ACC112 (cell line): ENCODE measurements around the gene ARL17A.
"Not testable (repeated sequence)": the region's sequence is repeated elsewhere in the genome, so short reads cannot be mapped to it uniquely, and the experiment has no call there.

Source experiments
- H2AFZ ChIP-seq: fragments of 200-600 bp; sonication (generic); one replicate; pipeline ENCODE4 v1.6.0; 2017; ENCODE audit warnings: antibody characterized with exemption, low read length; ENCODE audit not compliant: unreplicated experiment
- H3K27ac ChIP-seq: fragments of 200-600 bp; sonication (generic); 2 replicates; pipeline ENCODE4 v1.5.1; 2014; ENCODE audit warnings: low read depth, mild to moderate bottlenecking, antibody characterized with exemption, low read length, moderate library complexity
- H3K27me3 ChIP-seq: fragments of 200-600 bp; sonication (generic); 2 replicates; pipeline ENCODE4 v1.6.1; 2014; ENCODE audit warnings: mild to moderate bottlenecking, antibody characterized with exemption, low read length, moderate library complexity, mixed read lengths; ENCODE audit not compliant: insufficient read depth
- H3K36me3 ChIP-seq: fragments of 200-600 bp; sonication (generic); 2 replicates; pipeline ENCODE4 v1.6.1; 2016; ENCODE audit warnings: mild to moderate bottlenecking, antibody characterized with exemption, low read length, moderate library complexity, mixed read lengths; ENCODE audit not compliant: insufficient read depth
- H3K4me1 ChIP-seq: fragments of 200-600 bp; sonication (generic); one replicate; pipeline ENCODE4 v1.6.1; 2016; ENCODE audit warnings: low read length, mixed read lengths; ENCODE audit not compliant: insufficient read depth, unreplicated experiment, control insufficient read depth
- H3K4me3 ChIP-seq: fragments of 200-600 bp; sonication (generic); 2 replicates; pipeline ENCODE4 v1.5.1; 2014; ENCODE audit warnings: mild to moderate bottlenecking, low read depth, low read length
- H3K79me2 ChIP-seq: fragments of 200-600 bp; sonication (generic); one replicate; pipeline ENCODE4 v1.6.0; 2016; ENCODE audit warnings: low read length; ENCODE audit not compliant: control insufficient read depth, unreplicated experiment, insufficient read depth

ARL17A gene

DNA sequence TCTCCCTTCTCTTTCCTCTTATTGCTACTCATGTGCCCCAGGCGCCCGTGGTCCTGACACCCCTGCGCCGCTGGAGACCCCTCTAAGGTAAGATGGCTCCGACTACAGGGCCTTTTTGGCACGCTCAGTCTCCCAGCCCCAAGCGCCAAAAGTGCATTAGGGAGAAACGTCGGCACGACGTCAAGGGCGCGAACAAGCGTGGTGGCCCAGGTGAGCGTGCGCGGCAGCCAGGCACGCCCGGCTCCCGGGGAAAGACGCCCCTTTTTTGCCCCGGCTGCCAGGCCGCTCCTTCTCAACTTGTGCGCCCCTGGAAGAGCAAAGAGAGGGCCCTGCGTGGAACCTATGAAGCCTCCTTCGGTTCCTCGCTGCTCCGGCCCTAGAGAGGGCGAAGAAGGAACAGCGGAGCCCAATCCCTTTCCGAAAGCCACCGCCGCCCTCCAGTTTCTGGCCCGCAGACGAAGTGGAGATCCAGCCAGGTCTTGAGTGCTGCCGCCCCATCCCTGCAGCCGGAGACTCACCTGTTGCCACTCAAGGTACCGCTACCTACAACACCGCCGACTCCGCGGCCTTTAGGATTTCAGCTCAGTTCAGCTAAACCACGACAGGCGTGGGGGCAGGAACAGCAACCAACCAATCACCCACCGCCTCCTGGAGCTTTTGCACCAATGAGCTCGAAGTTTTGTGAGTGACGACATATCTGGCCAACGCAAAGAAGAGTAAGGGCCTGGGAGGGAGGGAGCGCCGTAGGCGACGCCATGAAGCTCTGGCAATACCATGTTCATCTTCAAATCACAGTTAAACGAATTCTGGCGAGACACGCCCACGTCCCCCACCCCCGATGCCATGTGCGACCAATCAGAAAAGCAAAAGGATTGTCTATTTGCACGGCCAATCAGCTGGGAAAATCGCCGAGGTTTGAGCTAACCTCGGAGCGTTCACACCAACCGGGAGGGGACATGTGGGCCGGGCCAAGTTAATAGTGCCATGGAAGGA, at the start of gene ARL17A:
TSS of gene ARL17A (minus strand) at position 609 of the 993 bp plus-strand sequence. CDS start 3,369 bp downstream, outside the sequence.
- H3K79me2 ChIP-seq, H3K27me3 ChIP-seq, H3K27ac ChIP-seq, H3K4me1 ChIP-seq, H2AFZ ChIP-seq, H3K36me3 ChIP-seq, H3K4me3 ChIP-seq: not testable (repeated sequence)

DNA sequence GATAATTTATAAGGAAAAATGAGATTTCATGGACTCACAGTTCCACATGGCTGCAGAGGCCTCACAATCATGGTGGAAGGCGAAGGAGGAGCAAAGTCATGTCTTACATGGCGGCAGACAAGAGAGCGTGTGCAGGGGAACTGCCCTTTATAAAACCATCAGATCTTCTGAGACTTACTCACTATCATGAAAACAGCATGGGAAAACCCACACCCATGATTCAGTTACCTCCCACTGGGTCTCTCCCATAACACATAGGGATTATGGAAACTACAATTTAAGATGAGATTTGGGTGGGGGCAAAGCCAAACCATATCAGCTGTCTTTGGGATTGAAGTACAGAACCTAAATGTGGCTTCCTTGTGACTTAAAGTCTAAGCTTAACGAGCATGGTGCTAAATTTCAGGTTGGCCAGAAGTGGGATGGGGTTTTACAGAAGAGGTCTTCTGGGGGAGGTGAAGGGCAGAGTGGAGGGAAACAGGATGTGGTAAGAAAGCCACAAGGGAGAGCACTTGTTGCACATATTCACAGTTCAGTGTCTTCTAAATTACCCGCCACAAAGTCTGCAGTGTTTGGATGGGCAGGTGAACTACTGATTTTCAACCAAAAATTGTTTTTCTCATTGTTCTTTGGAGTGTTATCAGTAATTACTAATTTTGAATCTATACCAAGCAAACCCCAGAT, 49.4 kb upstream of the ARL17A start:
- H3K27me3 ChIP-seq, H3K4me3 ChIP-seq, H3K4me1 ChIP-seq, H3K27ac ChIP-seq, H3K79me2 ChIP-seq, H2AFZ ChIP-seq, H3K36me3 ChIP-seq: not testable (repeated sequence)

DNA sequence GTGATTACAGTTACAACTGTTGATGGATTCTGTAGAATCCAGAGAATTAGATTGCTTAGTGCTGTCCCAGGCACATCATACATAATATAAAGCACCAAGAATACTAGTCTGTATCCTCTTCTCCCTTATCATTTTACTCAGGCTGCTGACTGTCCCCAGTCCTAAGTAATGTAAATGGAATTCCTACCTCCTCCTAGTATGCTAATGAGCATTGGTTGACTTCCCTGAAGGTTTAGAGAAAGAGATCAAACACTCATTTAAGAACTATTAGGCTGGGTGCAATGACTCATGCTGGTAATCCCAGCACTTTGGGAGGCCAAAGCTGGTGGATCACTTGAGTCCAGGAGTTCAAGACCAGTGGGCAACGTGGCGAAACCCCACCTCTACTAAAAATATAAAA, 48.0 kb upstream of the ARL17A start:
- not testable (repeated sequence) for H3K27me3 ChIP-seq, H2AFZ ChIP-seq, H3K36me3 ChIP-seq, H3K27ac ChIP-seq, H3K4me3 ChIP-seq, H3K4me1 ChIP-seq, H3K79me2 ChIP-seq

DNA sequence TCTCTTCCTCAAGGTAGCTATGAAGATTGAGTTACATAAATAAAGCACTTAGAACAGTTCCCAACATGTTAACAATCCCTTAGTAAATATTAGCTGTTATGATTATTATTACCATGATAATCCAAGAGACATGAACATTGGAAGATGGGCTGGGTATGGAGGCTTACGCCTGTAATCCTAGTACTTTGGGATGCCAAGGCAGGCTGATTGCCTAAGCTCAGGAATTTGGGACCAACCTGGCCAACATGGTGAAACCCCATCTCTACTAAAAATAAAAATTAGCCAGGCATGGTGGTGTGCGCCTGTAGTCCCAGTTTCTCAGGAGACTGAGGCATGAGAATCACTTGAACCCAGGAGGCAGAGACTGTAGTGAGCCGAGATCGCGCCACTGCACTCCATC, 45.2 kb upstream of the ARL17A start:
- not testable (repeated sequence) for H3K27me3 ChIP-seq, H3K36me3 ChIP-seq

DNA sequence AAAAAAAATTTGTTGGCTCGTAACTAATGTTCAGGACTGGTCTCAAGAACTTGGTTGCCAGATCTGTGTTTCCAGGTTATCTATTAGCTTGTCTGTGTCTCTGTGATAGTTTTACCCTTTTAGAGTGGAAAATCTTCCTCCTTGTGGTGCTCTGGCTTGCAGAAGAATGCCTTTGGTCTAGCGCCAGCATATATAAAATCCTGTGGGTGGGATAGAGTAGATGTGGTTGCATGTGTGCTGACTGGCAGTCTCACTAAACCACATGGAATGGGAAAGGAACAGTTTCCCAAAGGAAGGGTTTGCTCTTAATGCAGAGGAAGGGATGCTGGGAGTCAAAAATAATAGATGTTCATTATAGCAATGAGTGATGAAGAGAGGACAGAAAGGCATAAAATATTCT, 44.3 kb upstream of the ARL17A start:
- H3K36me3 ChIP-seq, H3K79me2 ChIP-seq, H2AFZ ChIP-seq, H3K4me3 ChIP-seq, H3K27ac ChIP-seq, H3K4me1 ChIP-seq, H3K27me3 ChIP-seq: not testable (repeated sequence)

More for the DNA sequence above, 45.2 kb upstream of the ARL17A start:
- H3K79me2 ChIP-seq, H3K4me1 ChIP-seq, H3K4me3 ChIP-seq, H3K27ac ChIP-seq, H2AFZ ChIP-seq: not testable (repeated sequence)

DNA sequence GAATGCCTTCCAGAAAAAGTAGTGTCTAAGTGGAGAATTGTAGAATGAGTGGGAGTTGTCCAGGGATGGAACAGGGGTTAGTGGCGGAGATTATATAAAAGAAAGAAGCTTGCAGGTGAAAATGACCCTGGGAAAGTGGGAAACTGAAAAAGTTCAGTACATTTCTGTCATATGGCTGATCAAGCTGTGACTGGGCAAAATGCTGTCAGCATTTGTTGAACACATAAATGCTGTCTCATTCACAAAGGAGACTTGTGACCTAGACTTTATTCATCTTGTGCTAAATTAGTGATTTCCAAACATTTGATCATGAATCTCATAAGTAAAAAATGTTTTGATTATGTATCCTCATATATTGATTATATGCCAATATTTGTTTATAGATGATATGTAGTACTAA, 39.5 kb upstream of the ARL17A start:
- not testable (repeated sequence) for H3K4me3 ChIP-seq, H3K79me2 ChIP-seq, H2AFZ ChIP-seq, H3K4me1 ChIP-seq, H3K27me3 ChIP-seq, H3K36me3 ChIP-seq, H3K27ac ChIP-seq

DNA sequence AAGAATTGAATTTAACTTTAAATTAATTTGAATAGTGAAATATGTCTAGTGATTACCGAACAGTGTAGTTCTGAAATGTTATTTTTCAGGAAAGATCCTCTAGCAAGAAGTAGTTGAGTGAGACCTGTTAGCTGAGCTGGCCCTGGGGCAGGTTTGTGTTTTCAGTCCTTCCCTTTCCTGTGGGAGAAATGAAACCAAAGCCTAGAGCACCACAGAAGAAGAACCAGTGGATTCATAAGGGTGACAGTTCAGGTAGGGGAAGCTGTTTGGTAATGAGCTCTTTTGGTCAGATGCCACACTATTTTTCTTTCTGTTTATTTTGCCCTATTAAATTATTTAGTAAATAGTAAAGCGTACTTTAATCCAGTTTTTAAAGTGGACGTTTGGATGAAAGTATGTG, 37.6 kb upstream of the ARL17A start:
- not testable (repeated sequence) for H3K4me3 ChIP-seq, H3K27me3 ChIP-seq, H3K4me1 ChIP-seq, H3K27ac ChIP-seq, H3K79me2 ChIP-seq, H2AFZ ChIP-seq, H3K36me3 ChIP-seq

DNA sequence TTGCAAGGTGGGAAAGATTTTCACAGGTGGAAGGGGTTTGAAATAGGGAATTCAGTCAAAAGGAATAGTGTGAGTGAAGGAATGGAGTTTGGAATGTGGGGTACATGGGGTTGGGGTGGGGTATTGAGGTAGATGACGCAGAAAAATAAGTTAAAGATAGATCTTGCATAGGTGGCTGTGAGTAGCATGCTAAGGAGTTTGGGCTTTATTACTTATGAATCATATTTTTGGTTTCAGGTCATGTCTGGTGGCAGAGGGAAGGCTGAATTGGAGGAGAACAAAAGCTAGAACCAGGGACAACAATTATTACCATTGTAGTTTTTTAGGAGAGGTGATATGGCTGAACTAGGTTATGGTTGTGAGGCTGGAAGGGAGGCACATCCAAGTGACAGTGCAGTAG, 34.4 kb upstream of the ARL17A start:
- not testable (repeated sequence) for H3K27ac ChIP-seq, H3K27me3 ChIP-seq, H3K79me2 ChIP-seq, H2AFZ ChIP-seq, H3K4me1 ChIP-seq, H3K4me3 ChIP-seq, H3K36me3 ChIP-seq

DNA sequence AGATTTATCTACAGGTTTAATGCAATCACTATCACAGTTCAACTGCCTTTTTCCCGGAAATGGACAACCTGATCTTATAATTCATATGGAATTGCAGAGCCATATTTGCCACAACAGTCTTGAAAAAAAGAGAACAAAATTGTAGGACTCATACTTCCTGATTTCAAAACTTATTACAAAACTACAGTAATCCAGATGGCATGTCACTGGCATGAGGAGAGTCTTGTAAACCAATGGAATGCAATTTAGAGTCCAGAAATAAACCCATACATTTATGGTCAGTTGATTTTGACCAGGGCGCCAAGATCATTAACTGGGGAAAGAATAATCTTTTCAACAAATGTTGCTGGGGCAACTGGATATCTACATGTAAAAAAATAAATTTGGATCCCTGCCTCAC, 31.8 kb upstream of the ARL17A start:
- not testable (repeated sequence) for H3K36me3 ChIP-seq, H3K79me2 ChIP-seq, H2AFZ ChIP-seq, H3K27ac ChIP-seq, H3K27me3 ChIP-seq, H3K4me3 ChIP-seq, H3K4me1 ChIP-seq

DNA sequence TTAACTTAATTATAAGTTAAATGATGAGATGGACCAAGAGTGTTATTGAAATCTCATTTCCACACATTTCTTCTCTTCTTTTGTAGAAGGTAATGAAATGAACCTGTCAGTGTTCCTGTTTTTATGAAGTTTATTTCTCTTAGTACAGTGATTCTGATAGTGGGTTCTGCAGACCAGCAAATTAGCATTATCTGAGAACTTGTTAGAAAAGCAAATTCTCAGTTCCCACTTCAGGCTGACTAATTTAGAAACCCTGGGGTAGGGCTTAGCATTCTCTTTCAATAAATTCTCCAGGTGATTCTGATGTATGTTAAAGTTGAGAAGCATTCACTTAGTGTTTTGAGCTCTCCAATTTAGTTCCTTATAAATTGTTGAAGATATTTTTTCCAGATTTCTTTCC, 23.6 kb upstream of the ARL17A start:
- H3K27me3 ChIP-seq, H3K4me1 ChIP-seq, H3K27ac ChIP-seq, H3K36me3 ChIP-seq, H3K4me3 ChIP-seq, H2AFZ ChIP-seq, H3K79me2 ChIP-seq: not testable (repeated sequence)

DNA sequence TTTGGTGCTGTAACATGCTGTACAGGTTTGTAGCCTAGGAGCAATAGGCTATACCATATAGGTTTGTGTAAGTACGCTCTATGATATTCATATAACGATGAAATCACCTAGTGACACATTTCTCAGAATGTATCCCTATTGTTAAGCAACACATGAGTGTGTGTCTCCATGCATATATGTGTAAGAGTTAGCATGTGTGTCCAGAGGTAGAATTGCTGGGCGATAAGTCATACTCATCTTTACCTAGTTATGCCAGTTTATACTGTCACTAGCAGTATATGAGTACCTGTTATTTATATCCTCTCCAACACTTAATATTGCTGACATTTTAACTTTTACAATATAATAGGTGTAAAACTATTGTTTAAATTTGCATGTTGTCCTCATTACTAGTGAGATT, 21.3 kb upstream of the ARL17A start:
- H3K4me1 ChIP-seq, H3K36me3 ChIP-seq, H2AFZ ChIP-seq, H3K27me3 ChIP-seq, H3K79me2 ChIP-seq, H3K27ac ChIP-seq, H3K4me3 ChIP-seq: not testable (repeated sequence)
